GM23248 (cell line): ENCODE measurements around the gene HSPA6.

Source experiments
- EZH2 ChIP-seq: fragments of 200-600 bp; sonication (generic); IDR thresholded peaks from 2 replicates; pipeline ENCODE4 v1.6.1; 2018; ENCODE audit warnings: antibody characterized with exemption, mild to moderate bottlenecking; ENCODE audit not compliant: insufficient read depth, poor library complexity, severe bottlenecking
- EZH2phosphoT487 ChIP-seq: fragments of 200-600 bp; sonication (generic); IDR thresholded peaks from 2 replicates; pipeline ENCODE4 v1.6.1; 2018; ENCODE audit warnings: antibody characterized with exemption, moderate library complexity, mild to moderate bottlenecking, low read depth; ENCODE audit not compliant: insufficient read depth

- TF ChIP-seq EZH2 (no peak), EZH2phosphoT487 (no peak)
These were observed 41.0 kb upstream of the HSPA6 start for GRCh38 chr1:161483361-161483760.
